Measurements from ENCODE around the gene ZNF426. TPM values are rescaled to one million over a fixed set of nuclear protein-coding genes. Genes with fewer than 3 reads are reported as not detected.
"Not testable (repeated sequence)": the region's sequence is repeated elsewhere in the genome, so short reads cannot be mapped to it uniquely, and the experiment has no call there.

The ZNF426 gene
- polyA plus RNA-seq, result 10 to 100 TPM in 2 of 3 donors, 1 to 10 TPM in 1; 9.2 to 27.5 (median 23.7) TPM

GRCh38 chr19:9538183-9539058 is at the start of gene ZNF426:
Gene ZNF426 (minus strand): TSS chr19:9538645. CDS start chr19:9536232, 2,413 bp downstream.
- H3K4me1 Mint-ChIP-seq, result peaks cover 33 to 42% of the 10 kb centered on the region in 2 donors
- H3K9me3 Mint-ChIP-seq, result peaks cover 0 to 14% (median 3%) of the 10 kb centered on the region in 6 donors

DNA sequence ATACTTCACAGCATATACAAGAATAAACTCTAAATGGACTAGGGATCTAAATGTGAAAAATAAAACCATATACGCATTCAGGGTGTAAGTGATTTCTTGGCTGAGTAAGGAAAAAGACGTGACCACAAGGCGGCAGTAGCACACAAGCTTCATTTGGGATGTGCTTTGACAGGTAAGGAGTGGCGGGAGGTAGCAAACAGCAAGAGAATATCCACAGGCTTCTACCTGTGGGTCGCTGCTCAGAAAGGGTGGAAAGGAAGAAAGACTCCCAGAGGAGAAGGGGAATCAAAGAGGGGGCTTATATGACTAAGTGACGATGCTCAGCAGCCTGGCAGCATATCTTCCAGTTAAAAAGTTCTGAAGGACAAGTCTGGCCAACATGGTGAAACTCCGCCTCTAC is 48.3 kb upstream of the ZNF426 start:
- H3K27me3 Mint-ChIP-seq (ENCODE audit: low read depth in 3 of 3), result peaks cover 5 to 23% (median 17%) of the 10 kb centered on the region in 3 donors
- H3K4me3 Mint-ChIP-seq, result no peak overlapping the region
- no peaks in the 10 kb centered on the region for H3K36me3 Mint-ChIP-seq
- DNase-seq, result peak; percentile 44 to 59 (median 44)
- H3K9me3 Mint-ChIP-seq, result no peaks in the 10 kb centered on the region
- peaks cover 22 to 25% of the 10 kb centered on the region in 2 donors for H3K4me1 Mint-ChIP-seq
- H3K27ac Mint-ChIP-seq, result peak overlapping the region in 2 of 6 donors; percentile 0 to 26

More at GRCh38 chr19:9538183-9539058, at the start of gene ZNF426:
- DNase-seq, result peak; percentile 82 to 86 (median 85)
- peak within 1 kb of the TSS; percentile 98 to 100 (median 99) for H3K4me3 Mint-ChIP-seq
- H3K36me3 Mint-ChIP-seq, result peaks cover 28 to 31% (median 31%) of the 10 kb centered on the region in 3 donors
- peak within 1 kb of the TSS; percentile 98 to 99 (median 99) for H3K27ac Mint-ChIP-seq
- peaks cover 1 to 4% (median 2%) of the 10 kb centered on the region in 3 donors for H3K27me3 Mint-ChIP-seq (ENCODE audit: low read depth in 3 of 3)

- Mint-ChIP-seq H3K27ac (peak within 1 kb of the TSS; percentile 90 to 98 (median 97)), H3K4me3 (peak within 1 kb of the TSS; percentile 87 to 96 (median 94)), H3K27me3 (ENCODE audit: low read depth in 3 of 3) (peaks cover 5 to 21% (median 12%) of the 10 kb centered on the region in 3 donors), H3K9me3 (no peaks in the 10 kb centered on the region), H3K4me1 (peaks cover 44 to 47% of the 10 kb centered on the region in 2 donors), H3K36me3 (no peaks in the 10 kb centered on the region)
- DNase-seq, result peak; percentile 77 to 81 (median 80)
Measured at GRCh38 chr19:9584073-9584833, 45.8 kb upstream of the ZNF426 start, which contains the start of gene ZNF121. Gene ZNF121 (minus strand): TSS chr19:9584504. CDS start chr19:9568097, 16,407 bp downstream.

DNA sequence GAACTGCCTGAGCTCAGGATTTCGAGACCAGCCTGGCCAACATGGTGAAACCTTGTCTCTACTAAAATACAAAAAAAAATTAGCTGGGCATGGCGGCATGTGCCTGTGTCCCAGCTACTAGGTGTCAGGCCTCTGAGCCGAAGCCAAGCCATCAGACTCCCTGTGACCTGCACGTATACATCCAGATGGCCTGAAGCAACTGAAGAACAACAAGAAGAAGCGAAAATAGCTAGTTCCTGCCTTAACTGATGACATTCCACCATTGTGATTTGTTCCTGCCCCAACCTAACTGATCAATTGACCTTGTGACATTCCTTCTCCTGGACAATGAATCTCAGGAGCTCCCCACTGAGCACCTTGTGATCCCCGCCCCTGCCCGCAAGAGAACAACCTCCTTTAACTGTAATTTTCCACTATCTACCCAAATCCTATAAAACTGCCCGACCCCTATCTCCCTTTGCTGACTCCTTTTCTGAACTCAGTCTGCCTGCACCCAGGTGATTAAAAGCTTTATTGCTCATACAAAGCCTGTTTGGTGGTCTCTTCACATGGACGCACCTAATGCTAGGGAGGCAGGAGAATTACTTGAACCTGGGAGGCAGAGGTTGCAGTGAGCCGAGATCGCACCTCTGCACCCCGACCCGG is 43.8 kb upstream of the ZNF426 start:
- peaks cover 5 to 17% (median 12%) of the 10 kb centered on the region in 3 donors for H3K27me3 Mint-ChIP-seq (ENCODE audit: low read depth in 3 of 3)
- not testable (repeated sequence) for H3K9me3 Mint-ChIP-seq, H3K36me3 Mint-ChIP-seq, DNase-seq
- peak overlapping the region; percentile 59 to 89 (median 73) for H3K27ac Mint-ChIP-seq
- peak overlapping the region; percentile 68 to 81 (median 72) for H3K4me3 Mint-ChIP-seq
- peaks cover 59 to 63% of the 10 kb centered on the region in 2 donors for H3K4me1 Mint-ChIP-seq

DNA sequence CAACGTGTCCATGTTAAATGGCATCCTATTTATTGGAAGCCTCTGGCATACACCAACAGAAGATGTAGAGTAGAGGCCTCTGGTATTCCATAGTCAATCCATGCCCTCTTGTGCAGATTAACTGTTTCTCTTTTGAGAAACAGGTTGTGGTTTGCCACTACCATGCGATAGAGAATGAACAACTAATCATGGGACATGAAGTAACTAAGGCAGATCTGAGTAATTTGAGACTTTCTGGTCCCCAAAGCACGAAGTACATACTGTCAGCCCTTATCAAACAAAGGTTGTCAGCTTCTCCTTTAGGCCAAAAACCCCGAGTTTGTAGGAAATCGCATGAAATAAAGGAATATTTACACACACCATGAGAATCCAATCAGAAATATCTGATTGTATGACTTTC is 42.3 kb upstream of the ZNF426 start:
- DNase-seq, result no peak
- H3K27ac Mint-ChIP-seq, result peak overlapping the region in 2 of 6 donors; percentile 71 to 80
- H3K9me3 Mint-ChIP-seq, result no peaks in the 10 kb centered on the region
- peak overlapping the region in 1 of 5 donors; percentile 52 for H3K4me3 Mint-ChIP-seq
- peaks cover 0 to 11% (median under 1%) of the 10 kb centered on the region in 3 donors for H3K36me3 Mint-ChIP-seq
- peaks cover 5 to 17% (median 12%) of the 10 kb centered on the region in 3 donors for H3K27me3 Mint-ChIP-seq (ENCODE audit: low read depth in 3 of 3)
- H3K4me1 Mint-ChIP-seq, result peaks cover 67 to 78% of the 10 kb centered on the region in 2 donors

DNA sequence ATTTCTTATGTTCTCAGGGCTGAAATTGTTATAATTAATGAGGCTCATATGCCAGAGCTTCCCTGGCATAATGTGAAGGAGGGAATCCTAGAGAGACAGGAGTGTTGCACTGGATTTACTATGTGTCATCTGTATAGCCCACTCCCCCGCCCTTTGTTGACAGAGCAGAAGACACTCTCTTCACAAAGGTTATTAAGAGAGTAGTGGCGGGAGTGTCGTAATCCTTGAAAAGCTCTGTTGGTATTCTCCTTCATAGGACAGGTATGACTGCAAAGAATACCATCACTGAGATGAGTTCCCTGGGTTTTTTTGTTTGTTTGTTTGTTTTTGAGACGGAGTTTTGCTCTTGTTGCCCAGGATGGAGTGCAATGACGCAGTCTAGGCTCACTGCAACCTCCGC is 31.8 kb upstream of the ZNF426 start:
- no peak overlapping the region for H3K4me3 Mint-ChIP-seq
- peaks cover 36 to 41% of the 10 kb centered on the region in 2 donors for H3K4me1 Mint-ChIP-seq
- peaks cover 26 to 77% (median 50%) of the 10 kb centered on the region in 6 donors for H3K9me3 Mint-ChIP-seq
- H3K27me3 Mint-ChIP-seq (ENCODE audit: low read depth in 3 of 3), result peaks cover 0 to 2% (median 0%) of the 10 kb centered on the region in 3 donors
- H3K27ac Mint-ChIP-seq, result no peak overlapping the region
- peaks cover 44 to 70% (median 66%) of the 10 kb centered on the region in 3 donors for H3K36me3 Mint-ChIP-seq
- no peak for DNase-seq

GRCh38 chr19:9566729-9567128 is 28.3 kb upstream of the ZNF426 start:
- H3K4me3 Mint-ChIP-seq, result no peak overlapping the region
- peaks cover 10 to 13% of the 10 kb centered on the region in 2 donors for H3K4me1 Mint-ChIP-seq
- peaks cover 59 to 78% (median 77%) of the 10 kb centered on the region in 3 donors for H3K36me3 Mint-ChIP-seq
- H3K27me3 Mint-ChIP-seq (ENCODE audit: low read depth in 3 of 3), result peaks cover 0 to 5% (median 2%) of the 10 kb centered on the region in 3 donors
- H3K9me3 Mint-ChIP-seq, result peaks cover 33 to 81% (median 65%) of the 10 kb centered on the region in 6 donors
- DNase-seq, result no peak
- no peak overlapping the region for H3K27ac Mint-ChIP-seq

DNA sequence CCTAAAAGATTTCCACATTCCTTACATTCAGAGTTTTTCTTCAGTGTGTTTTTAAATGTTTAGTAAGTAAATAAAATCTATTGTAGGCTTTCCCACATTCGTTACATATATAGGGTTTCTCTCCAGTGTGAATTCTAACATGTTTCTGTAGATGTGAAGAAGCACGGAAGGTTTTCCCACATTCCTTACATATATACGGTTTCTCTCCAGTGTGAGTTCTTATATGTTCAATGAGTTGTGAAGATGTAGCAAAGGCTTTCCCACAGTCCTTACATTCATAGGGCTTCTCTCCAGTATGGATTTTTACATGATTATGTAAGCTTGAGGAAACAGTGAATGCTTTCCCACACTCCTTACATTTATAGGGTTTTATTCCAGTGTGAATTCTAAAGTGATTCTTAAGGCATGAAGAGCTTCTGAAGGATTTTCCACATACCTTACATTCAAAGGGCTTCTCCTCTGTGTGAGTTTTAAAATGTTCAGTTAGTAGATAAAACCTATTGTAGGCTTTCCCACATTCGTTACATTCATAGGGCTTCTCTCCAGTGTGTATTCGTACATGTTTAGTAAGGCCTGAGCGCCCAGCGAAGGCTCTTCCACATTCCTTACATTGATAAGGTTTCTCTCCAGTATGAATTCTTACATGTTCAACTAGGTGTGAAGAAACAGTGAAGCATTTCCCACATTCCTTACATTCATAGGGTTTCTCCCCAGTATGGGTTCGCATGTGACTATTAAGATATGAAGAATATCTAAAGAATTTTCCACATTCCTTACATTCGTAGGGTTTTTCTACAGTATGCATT is 27.7 kb upstream of the ZNF426 start:
- peaks cover 6 to 7% of the 10 kb centered on the region in 2 donors for H3K4me1 Mint-ChIP-seq
- H3K4me3 Mint-ChIP-seq, result no peak overlapping the region
- no peak overlapping the region for H3K27ac Mint-ChIP-seq
- DNase-seq, result no peak
- peaks cover 29 to 80% (median 66%) of the 10 kb centered on the region in 6 donors for H3K9me3 Mint-ChIP-seq
- peaks cover 0 to 5% (median 0%) of the 10 kb centered on the region in 3 donors for H3K27me3 Mint-ChIP-seq (ENCODE audit: low read depth in 3 of 3)
- peaks cover 65 to 78% (median 77%) of the 10 kb centered on the region in 3 donors for H3K36me3 Mint-ChIP-seq

- DNase-seq, result no peak
- Mint-ChIP-seq H3K36me3 (peaks cover 0 to 15% (median 9%) of the 10 kb centered on the region in 3 donors), H3K9me3 (peaks cover 2 to 35% (median 14%) of the 10 kb centered on the region in 6 donors), H3K27me3 (ENCODE audit: low read depth in 3 of 3) (peaks cover 1 to 5% (median 2%) of the 10 kb centered on the region in 3 donors), H3K27ac (no peak overlapping the region), H3K4me3 (no peak overlapping the region), H3K4me1 (no peaks in the 10 kb centered on the region)
Measured at GRCh38 chr19:9552536-9553274, 14.3 kb upstream of the ZNF426 start.

- no peak for DNase-seq
- peaks cover 0 to 14% (median 8%) of the 10 kb centered on the region in 6 donors for H3K9me3 Mint-ChIP-seq
- no peaks in the 10 kb centered on the region for H3K4me1 Mint-ChIP-seq
- H3K4me3 Mint-ChIP-seq, result no peak overlapping the region
- H3K36me3 Mint-ChIP-seq, result peaks cover 0 to 16% (median 9%) of the 10 kb centered on the region in 3 donors
- H3K27me3 Mint-ChIP-seq (ENCODE audit: low read depth in 3 of 3), result peaks cover 2 to 3% (median 2%) of the 10 kb centered on the region in 3 donors
- H3K27ac Mint-ChIP-seq, result no peak overlapping the region
Measured at GRCh38 chr19:9547870-9548269, 9.4 kb upstream of the ZNF426 start.

- H3K36me3 Mint-ChIP-seq; H3K27ac Mint-ChIP-seq; H3K27me3 Mint-ChIP-seq (ENCODE audit: low read depth in 3 of 3); H3K4me3 Mint-ChIP-seq; H3K9me3 Mint-ChIP-seq; DNase-seq: not testable (repeated sequence)
- peaks cover 26 to 35% of the 10 kb centered on the region in 2 donors for H3K4me1 Mint-ChIP-seq
Measured at GRCh38 chr19:9541281-9541680, 2.8 kb upstream of the ZNF426 start.

GRCh38 chr19:9539921-9540320 is 1.5 kb upstream of the ZNF426 start:
- not testable (repeated sequence) for H3K9me3 Mint-ChIP-seq; DNase-seq; H3K27me3 Mint-ChIP-seq (ENCODE audit: low read depth in 3 of 3)
- Mint-ChIP-seq H3K4me3 (peak overlapping the region; percentile 63 to 100 (median 99)), H3K36me3 (peaks cover 13 to 17% (median 17%) of the 10 kb centered on the region in 3 donors), H3K4me1 (peaks cover 33 to 42% of the 10 kb centered on the region in 2 donors), H3K27ac (peak overlapping the region; percentile 84 to 99 (median 99))

Measured in immature natural killer cell (primary cell).